Suppressor macrophage (primary cell): ENCODE measurements around the gene MYO1B.

ENCODE experiments used
- DNase-seq, 4 experiments: peaks; one replicate each; pipeline ENCODE4 v3.0.0-alpha.2; 2020 to 2022

MYO1B gene

GRCh38 chr2:191465766-191466420 is 220.7 kb downstream of the MYO1B start:
- no peak for DNase-seq

GRCh38 chr2:191467113-191467512 is 221.9 kb downstream of the MYO1B start:
- DNase-seq: no peak

DNA sequence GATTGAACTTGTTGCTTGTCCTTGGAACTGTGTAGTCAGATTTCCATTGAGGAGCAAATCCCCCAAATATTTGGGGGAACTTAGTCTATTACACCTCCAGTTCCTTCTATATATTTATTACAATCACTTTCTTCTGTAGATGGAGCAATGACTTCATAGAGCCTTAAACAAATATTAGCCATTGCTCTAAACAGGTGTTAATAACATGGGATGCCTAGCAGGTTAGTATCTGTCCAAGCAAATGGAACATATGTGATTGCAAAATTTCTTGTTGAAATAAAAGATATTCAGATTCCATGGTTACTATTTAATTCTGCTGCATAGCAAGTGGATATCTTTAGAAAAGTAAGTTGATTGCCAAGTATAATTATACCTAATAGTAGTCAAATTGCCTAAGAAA is 225.1 kb downstream of the MYO1B start:
- no peak for DNase-seq

DNA sequence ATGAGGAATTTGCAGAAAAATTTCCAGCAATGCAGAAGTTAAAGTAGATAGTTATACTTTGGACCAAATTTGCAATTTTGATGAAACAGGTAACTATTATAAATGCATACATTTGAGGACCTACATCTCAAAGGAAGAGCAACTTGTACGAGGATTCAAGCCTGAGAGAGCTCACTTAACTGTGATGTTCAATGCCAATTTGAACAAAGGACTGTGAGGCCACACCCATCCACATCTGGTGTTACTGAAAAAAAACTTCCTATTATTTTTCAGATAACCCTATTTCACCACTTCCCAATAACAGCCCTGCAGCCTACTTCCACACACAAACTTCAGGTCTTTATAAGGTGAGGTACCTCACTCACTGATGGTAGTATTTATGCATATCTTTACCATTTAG is 229.3 kb downstream of the MYO1B start:
- DNase-seq: peak in 2 of 4 experiments; percentile 4 to 14
